Measurements from ENCODE around the gene RPL13A.
"Not testable (repeated sequence)": the region's sequence is repeated elsewhere in the genome, so short reads cannot be mapped to it uniquely, and the experiment has no call there.

Gene RPL13A

DNA sequence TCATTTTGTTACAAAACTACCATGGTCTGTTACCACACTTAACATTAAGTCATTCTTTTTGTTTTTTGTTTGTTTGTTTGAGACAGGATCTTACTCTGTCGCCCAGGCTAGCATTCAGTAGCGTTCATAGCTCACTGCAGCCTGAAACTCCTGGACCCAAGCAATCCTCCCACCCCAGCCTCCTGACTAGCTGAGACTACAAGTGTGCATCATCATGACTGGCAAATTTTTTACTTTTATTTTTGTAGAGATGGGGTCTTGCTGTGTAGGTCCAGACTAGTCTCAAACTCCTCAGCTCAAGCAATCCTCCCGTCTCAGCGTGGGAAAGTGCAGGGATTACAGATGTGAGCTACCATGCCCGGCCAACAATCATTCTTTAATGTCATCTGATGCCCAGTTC, 31.1 kb upstream of the RPL13A start:
- no peak for DNase-seq (ENCODE audit: low spot score)

DNA sequence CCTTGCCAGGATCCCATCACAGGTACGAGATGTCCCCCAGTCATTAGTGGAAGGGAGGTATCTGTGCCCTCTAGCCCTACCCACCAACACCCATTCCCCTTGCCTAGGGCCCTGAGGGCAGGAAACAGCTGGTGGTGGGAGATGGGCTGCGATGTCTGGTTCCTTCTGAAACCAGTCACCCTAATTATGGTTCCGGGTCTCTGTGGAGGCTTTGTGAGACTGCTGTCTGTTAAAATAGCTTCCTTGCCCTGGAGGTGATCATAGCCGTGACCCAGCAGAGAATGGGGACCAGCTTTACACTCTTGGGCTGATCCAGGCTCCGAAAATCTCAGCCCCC, 28.9 kb upstream of the RPL13A start:
- no peak for DNase-seq (ENCODE audit: low spot score)

GRCh38 chr19:49459388-49459787, 28.0 kb upstream of the RPL13A start:
- no peak for DNase-seq (ENCODE audit: low spot score)

DNA sequence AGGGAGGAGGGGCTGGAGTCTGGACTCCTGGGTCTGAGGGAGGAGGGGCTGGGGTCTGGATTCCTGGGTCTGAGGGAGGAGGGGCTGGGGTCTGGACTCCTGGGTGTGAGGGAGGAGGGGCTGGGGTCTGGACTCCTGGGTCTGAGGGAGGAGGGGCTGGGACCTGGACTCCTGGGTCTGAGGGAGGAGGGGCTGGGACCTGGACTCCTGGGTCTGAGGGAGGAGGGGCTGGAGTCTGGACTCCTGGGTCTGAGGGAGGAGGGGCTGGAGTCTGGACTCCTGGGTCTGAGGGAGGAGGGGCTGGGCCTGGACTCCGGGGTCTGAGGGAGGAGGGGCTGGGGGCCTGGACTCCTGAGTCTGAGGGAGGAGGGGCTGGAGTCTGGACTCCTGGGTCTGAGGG, 26.3 kb upstream of the RPL13A start:
- DNase-seq (ENCODE audit: low spot score) = not testable (repeated sequence)

DNA sequence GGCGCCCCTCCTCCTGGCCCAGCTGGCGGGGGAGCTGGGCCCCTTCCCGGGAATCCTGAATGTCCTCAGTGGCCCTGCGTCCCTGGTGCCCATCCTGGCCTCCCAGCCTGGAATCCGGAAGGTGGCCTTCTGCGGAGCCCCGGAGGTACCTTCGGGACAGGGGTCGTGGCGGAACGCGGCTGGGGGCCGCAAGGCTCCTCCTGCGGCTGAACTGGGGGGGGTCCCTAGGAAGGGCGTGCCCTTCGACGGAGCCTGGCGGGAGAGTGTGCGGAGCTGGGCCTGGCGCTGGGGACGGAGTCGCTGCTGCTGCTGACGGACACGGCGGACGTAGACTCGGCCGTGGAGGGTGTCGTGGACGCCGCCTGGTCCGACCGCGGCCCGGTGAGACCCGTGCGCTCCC, 25.8 kb upstream of the RPL13A start:
- no peak for DNase-seq (ENCODE audit: low spot score)

DNA sequence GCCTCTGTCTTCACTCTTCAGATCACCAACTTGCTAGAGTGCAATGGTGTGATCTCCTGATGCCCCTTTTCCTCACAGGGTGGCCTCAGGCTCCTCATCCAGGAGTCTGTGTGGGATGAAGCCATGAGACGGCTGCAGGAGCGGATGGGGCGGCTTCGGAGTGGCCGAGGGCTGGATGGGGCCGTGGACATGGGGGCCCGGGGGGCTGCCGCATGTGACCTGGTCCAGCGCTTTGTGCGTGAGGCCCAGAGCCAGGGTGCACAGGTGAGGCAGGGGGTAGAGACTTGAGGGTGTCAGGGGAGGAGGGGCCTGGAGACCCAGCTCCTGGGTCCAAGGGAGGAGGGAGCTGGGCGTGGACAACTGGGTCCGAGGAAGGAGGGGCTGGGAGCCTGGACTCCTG, 24.9 kb upstream of the RPL13A start:
- DNase-seq (ENCODE audit: low spot score) = no peak

DNA sequence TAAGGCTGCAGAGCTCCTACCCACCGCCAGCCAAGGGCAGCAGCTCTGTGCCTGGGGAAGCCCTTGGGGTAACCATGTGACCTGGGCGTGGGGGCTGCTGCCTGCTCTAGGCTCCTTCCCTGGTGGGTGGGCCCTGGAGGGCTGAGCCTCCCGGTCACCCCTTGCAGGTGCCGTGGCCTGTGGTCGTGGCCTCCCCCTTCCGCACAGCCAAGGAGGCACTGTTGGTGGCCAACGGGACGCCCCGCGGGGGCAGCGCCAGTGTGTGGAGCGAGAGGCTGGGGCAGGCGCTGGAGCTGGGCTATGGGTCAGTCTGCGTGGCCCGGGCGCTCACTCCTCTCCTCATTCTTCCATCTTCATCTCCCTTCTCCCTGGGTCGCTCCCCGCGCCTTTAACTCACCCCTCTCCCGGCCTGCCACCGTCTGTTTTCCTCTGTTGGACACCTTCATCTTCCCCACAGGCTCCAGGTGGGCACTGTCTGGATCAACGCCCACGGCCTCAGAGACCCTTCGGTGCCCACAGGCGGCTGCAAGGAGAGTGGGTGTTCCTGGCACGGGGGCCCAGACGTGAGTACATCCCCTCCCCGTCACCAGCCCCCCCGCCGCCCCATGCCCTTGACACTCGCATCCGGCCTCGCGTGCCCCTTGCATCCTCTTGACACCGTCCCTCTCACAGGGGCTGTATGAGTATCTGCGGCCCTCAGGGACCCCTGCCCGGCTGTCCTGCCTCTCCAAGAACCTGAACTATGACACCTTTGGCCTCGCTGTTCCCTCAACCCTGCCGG, 23.3 kb upstream of the RPL13A start:
- no peak for DNase-seq (ENCODE audit: low spot score)

GRCh38 chr19:49465371-49465770, 22.0 kb upstream of the RPL13A start:
- DNase-seq (ENCODE audit: low spot score) = no peak

GRCh38 chr19:49468199-49468598, 19.2 kb upstream of the RPL13A start:
- no peak for DNase-seq (ENCODE audit: low spot score)

DNA sequence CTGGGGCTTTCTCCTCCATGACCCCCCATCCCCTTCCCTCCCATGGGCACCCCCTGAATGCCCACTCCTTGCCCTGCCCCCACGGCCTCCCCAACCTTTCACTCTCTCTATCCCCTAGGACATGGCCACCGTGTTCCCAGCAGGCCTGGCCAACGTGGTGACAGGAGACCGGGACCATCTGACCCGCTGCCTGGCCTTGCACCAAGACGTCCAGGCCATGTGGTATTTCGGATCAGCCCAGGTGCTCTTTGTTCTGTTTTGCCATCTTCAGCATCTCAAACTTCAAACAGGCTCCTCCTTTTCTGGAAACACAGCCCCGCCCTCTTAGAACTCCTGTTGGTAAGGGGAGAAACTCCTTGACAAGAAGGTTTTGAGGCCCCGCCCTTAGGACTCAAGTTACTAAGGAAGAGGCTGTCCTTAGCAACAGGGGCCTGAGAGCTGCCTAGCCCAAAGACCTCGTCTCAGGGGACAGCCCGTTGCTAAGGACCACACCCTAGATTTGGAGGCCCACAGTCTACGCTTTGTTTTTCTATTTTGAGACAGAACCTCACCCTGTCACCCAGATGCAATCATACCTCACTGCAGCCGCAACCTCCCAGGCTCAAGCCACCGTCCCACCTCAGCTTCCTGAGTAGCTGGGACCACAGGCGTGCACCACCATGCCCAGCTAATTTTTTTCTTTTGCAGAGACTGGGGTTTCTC, 18.5 kb upstream of the RPL13A start:
- no peak for DNase-seq (ENCODE audit: low spot score)

- DNase-seq (ENCODE audit: low spot score) = no peak
Observed at GRCh38 chr19:49469828-49470614, 17.4 kb upstream of the RPL13A start.

- no peak for DNase-seq (ENCODE audit: low spot score)
Observed at GRCh38 chr19:49470615-49470978, 16.8 kb upstream of the RPL13A start.

DNA sequence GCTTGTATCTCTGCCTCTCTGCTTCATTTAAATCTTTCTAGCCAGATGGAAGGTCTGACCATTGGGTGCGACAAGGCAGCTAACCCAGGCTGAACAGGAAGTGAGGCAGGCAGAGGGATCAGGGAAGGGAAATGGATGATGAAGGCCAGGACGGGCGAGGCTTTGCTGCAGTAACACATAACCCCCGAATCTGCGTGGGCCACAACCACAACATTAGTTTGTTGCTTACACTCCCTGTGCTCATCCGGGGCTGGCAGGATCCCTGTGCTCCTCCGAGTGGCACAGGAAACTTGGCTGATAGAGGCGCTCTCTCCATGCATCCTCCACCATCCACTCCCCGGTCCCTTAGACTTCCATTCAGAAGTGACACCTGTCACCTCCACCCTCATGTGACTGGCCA, 14.5 kb upstream of the RPL13A start:
- no peak for DNase-seq (ENCODE audit: low spot score)

GRCh38 chr19:49473501-49473867, 13.9 kb upstream of the RPL13A start:
- DNase-seq (ENCODE audit: low spot score) = not testable (repeated sequence)

DNA sequence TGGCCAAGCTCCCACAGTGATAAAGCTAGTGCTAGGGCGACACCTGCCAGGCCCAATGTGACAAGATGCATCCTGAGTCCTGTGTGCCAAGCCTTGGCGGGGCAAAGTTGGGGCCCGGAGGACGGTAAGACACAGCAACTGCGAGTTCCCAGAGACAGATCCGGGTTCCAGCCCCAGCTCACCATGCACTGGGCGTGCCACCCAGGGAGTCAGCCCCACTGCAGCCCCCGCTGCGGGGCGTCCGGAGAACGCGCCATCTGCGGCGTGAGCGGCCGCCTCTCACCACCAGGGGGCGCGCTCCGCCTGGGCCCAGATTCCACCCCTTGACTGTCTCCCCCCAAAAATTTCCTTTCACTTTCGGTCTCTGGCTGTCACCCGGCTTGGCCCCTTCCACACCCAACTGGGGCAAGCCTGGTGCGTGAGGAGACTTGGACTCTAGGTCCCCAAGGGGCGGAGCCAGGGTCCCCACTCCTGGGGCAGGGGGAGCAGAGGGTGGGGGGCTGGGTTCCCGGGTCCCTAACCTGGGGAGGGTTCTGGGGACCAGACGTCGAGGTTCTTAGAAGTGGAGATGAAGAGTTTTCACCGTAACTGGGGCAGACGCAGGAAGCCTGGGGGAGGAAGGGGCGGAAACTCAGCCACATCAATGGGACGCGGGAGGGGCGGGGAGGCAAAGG, 13.4 kb upstream of the RPL13A start, which contains the start of gene FLT3LG:
FLT3LG (plus strand) TSS at position 348 of the 674 bp plus-strand sequence. CDS start 425 bp downstream, outside the sequence.
- DNase-seq (ENCODE audit: low spot score) = peak; percentile 56

DNA sequence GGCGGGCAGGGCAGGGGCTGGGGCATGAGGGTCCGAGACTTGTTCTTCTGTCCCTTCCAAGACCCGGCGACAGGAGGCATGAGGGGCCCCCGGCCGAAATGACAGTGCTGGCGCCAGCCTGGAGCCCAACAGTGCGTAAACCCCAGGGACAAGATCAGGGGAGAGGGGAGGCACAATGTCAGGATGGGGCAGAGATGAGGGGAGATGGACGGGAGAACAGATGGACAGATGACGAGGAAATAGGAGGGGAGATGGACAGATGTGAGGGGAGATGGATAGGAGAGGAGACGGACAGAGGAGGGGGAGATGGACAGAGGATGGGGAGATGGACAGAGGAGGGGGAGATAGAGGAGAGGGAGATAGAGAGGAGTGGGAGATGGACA, 12.9 kb upstream of the RPL13A start:
- DNase-seq (ENCODE audit: low spot score) = no peak

GRCh38 chr19:49475191-49475917, 12.1 kb upstream of the RPL13A start:
- no peak for DNase-seq (ENCODE audit: low spot score)

DNA sequence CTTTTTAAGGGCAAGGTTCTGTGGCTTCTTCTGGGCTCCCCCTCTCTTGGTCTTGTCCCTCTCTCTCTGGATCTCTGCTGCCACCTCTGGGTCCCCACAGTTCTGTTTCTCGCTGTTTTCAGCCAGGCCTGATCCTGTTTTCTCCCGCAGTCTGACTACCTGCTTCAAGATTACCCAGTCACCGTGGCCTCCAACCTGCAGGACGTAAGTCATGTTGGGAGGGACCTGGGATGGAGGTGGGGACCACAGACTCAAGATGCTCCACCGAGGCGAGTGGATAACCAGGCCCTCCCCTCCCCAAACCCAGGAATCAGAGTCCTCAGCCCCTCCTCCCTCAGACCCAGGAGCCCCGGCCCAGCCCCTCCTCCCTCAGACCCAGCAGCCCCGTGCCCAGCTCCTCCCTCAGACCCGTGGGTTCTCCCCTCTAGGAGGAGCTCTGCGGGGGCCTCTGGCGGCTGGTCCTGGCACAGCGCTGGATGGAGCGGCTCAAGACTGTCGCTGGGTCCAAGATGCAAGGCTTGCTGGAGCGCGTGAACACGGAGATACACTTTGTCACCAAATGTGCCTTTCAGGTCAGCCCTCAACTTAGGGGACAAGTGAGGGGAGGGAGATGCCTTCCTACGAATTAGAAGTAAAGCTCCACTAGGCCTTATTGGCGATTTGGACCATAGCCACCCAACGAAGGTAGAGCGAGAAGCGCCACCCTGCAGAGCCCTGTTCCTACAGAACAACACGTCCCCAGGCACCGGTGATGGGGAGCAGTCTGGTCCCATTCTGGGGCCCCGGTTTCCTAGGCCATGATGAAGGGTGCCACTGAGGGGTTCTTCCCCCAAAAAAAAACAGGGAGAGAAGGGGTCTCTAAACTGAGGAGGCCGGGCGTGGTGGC, 11.2 kb upstream of the RPL13A start:
- no peak for DNase-seq (ENCODE audit: low spot score)

DNA sequence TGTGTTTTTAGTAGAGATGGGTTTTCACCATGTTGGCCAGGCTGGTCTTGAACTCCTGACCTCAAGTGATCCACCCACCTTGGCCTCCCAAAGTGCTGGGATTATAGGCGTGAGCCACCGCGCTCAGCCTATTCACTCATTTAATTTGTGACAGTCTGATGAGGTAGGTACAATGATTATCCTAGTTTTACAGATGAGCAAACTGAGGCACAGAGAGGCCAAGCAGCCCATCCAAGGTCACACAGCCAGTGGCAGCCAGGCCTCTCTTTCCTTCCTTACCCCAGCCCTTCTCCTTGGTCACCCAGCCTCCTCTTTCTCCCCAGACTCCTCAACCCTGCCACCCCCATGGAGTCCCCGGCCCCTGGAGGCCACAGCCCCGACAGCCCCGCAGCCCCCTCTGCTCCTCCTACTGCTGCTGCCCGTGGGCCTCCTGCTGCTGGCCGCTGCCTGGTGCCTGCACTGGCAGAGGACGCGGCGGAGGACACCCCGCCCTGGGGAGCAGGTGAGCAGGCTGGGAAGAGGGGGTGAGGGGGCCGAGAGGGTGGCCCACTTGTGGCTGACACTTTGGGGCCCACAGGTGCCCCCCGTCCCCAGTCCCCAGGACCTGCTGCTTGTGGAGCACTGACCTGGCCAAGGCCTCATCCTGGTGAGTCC, 7.3 kb upstream of the RPL13A start:
- no peak for DNase-seq (ENCODE audit: low spot score)

- no peak for DNase-seq (ENCODE audit: low spot score)
Observed at GRCh38 chr19:49481020-49481683, 6.3 kb upstream of the RPL13A start.

Data from kidney capillary endothelial cell (primary cell).